Esophagus muscularis mucosa (tissue), 4 donors: ENCODE measurements around the gene ADAMTS7.

Source experiments
- CTCF ChIP-seq, 3 experiments: fragments of 200-600 bp in 2 of 3; fragments of 450-650 bp in 1 of 3; sonication (generic) in 2 of 3; IDR thresholded peaks; one replicate each; pipeline ENCODE4 v1.5.1; 2017 to 2019; ENCODE audit warnings: antibody characterized with exemption in 3 of 3, mild to moderate bottlenecking in 2 of 3, moderate library complexity in 1 of 3
- EP300 ChIP-seq: sonication (generic); formaldehyde crosslinking; IDR thresholded peaks from one replicate; pipeline ENCODE4 v1.6.1; 2017; ENCODE audit warnings: antibody characterized with exemption
- POLR2A ChIP-seq: fragments of 450-650 bp; IDR thresholded peaks from one replicate; pipeline ENCODE4 v1.6.1; 2017; ENCODE audit warnings: antibody characterized with exemption, moderate library complexity, mild to moderate bottlenecking, low read depth
- POLR2AphosphoS5 ChIP-seq, 2 donors: sonication (generic); formaldehyde crosslinking; IDR thresholded peaks; one replicate each; pipeline ENCODE4 v1.6.1; 2017; ENCODE audit warnings: antibody characterized with exemption in 2 of 2

GRCh38 chr15:78768096-78768495 is 43.2 kb downstream of the ADAMTS7 start:
- TF ChIP-seq CTCF (IDR thresholded peaks at IDR 0.05) (no peak), EP300 (no peak), POLR2AphosphoS5 (IDR thresholded peaks at IDR 0.05) (no peak), POLR2A (no peak)
